ENCODE data around the gene DCPS.

Gene DCPS

GRCh38 chr11:126345759-126346585 lies 42.1 kb downstream of the DCPS start:
- DNase-seq = peak; percentile 97

DNA sequence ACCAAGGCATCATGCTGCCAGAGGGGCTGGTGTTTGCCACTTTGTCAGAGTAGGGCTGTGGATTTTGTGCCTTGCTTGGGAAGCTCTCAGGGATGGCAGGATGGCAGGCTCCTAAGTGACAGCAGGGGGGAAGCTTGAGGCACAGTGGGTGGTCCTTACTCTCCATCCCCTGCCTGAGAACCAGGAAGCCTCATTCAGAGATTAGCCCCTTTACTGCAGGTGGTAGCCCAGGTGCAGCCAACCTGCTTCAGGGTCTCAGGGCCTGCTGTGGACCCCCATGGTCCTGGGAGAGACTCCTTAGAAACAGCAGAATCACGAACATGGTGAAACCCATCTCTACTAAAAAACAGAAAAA lies 42.7 kb downstream of the DCPS start:
- no peak for DNase-seq

DNA sequence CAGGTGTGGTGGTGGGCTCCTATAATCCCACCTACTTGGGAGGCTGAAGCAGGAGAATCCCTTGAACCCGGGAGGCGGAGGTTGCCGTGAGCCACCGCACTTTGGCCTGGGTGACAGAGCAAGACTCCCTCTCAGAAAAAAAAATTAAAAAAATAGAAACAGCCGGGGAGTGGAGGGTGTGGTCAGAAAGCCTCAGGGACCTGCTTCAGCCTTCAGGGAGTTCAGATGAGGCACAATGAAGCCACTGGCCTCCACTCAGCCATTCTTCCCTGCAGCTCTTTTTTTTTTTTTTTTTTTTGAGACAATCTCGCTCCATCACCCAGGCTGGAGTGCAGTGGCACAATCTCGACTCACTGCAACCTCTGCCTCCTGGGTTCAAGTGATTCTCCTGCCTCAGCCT lies 43.1 kb downstream of the DCPS start:
- DNase-seq = peak; percentile 61

GRCh38 chr11:126347751-126348668 lies 44.1 kb downstream of the DCPS start:
- DNase-seq = peak; percentile 71

GRCh38 chr11:126348806-126349582 lies 45.1 kb downstream of the DCPS start:
- no peak for DNase-seq

- peak; percentile 69 for DNase-seq
Measured at GRCh38 chr11:126350836-126351235, 47.0 kb downstream of the DCPS start.

GRCh38 chr11:126352163-126352562 lies 48.3 kb downstream of the DCPS start:
- no peak for DNase-seq

GRCh38 chr11:126352934-126353801 lies 49.3 kb downstream of the DCPS start:
- DNase-seq = peak; percentile 93

DNA sequence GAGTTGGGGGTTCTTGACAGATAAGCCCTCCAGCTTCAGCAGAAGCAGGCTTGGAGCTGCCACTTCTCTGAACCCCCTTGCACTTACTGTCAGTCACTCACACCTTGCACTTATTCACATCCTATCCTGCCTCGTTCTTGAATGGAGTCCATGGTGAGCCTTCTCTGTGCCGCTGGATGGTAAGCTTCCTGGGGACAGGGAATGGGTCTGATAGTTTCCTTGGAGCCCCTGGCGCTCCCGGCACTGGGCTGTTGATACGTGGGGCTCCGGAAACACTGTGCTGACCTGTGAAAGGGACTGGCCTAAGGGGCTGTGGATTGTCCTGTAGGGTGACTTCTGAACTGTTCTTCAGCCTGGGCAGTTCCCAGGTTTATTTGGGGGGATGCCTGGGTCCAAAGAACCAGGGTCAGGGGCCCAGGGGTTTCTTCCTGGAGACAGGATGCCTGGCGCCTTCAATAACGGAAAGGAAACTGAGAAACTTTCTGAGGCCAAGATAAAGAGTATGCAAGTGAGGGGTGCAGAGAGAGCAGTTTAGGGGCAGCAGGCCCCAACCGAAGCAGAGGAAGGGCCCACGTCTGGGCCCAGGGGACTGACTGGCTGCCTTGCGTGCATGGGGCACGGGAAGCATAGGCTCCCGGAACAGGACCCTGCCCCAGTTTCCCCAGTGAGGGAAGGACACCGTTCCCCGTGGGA lies 50.9 kb downstream of the DCPS start:
- peak; percentile 48 for DNase-seq

GRCh38 chr11:126355324-126355925 lies 51.6 kb downstream of the DCPS start, which contains the start of gene ST3GAL4:
Gene ST3GAL4, plus strand, starts transcription at chr11:126355686. Its CDS starts 50,470 bp downstream, at chr11:126406156.
- peak; percentile 85 for DNase-seq

DNA sequence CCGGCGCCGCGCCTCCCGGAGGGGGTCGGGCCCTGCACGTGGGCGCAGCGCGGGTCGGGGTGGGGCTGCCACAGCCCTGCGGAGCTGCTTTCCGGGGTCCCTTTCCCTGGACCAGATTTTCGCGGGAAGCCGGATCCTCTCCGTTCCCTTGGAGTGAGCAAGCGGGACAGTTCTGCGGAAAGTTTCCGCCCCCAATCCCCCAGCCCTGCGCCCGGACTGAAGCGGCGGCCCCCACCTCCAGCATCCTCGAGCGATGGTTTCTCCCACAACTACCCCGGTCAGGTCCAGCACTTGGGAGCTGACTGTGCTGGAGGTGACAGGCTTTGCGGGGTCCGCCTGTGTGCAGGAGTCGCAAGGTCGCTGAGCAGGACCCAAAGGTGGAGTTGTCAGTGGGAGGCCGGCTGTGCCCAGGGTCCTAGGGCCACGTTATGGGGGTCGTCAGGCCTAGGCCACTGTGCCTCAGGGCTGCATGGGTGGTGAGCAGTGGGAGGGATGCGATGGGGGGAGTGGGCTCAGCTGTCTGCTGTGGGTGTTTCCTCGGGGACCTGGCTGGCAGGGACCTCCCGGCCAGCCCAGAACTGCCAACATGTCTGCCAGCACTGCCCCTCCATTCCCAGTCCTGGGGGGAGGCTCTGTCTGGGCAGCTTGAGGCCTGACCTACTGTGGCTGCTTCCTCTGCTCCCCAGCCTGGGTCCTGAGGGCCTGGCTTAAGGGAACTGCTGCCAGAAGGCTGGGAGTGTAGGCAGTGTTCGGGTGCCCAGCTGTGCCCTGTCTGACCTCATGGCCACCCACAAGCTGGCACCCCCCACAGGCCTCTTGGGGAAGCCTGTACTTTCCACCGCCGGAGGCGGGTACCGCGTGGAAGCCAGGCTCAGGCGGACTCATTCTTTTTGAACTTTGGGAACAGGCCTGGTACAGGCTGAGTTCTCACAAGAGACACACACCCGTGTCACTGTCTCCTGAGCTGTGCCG lies 52.4 kb downstream of the DCPS start:
- DNase-seq = peak; percentile 57

DNA sequence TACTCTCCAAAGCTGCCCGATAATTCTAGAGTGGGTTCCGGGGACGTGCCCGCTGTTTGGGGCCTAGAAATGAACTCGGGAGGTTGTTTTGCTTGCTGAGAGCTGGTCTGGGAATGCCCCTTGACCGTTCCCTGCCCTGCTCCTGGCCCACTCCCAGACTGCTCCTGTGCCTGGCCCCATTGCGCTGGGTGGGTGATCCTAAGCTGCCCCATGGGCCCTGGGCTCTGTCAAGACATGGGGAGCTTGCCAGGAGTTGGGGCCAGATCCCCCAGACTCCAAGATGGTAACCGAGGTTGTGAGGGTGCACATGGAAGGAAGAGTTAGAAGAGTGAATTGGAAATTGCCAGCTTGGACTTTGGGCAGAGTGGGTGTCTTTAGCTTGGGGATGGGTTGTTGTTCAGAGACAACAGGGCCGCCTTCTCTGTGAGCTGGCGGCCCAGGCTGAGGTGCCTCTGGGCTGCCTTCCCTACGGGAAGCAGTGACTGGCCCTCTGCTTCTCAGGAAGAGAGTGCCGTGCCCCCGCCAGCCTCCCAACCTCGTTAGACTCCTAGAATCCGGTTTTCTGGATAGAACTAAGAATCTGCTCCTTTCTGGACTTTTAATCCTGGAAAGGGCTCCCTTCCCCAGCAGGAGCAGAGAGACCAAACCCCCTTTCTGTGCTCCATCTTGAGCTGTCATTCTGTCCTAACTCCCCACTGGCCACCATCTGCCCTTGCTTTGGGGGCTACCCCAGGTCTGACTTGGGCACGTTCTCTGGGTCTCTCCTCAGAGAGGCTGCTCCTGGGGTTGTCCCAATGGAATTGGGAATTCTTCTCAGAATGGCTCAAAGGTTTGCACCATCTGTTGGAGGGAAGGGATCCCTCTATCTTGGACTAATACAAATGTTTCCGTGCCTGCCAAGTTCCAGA lies 53.4 kb downstream of the DCPS start:
- no peak for DNase-seq

DNA sequence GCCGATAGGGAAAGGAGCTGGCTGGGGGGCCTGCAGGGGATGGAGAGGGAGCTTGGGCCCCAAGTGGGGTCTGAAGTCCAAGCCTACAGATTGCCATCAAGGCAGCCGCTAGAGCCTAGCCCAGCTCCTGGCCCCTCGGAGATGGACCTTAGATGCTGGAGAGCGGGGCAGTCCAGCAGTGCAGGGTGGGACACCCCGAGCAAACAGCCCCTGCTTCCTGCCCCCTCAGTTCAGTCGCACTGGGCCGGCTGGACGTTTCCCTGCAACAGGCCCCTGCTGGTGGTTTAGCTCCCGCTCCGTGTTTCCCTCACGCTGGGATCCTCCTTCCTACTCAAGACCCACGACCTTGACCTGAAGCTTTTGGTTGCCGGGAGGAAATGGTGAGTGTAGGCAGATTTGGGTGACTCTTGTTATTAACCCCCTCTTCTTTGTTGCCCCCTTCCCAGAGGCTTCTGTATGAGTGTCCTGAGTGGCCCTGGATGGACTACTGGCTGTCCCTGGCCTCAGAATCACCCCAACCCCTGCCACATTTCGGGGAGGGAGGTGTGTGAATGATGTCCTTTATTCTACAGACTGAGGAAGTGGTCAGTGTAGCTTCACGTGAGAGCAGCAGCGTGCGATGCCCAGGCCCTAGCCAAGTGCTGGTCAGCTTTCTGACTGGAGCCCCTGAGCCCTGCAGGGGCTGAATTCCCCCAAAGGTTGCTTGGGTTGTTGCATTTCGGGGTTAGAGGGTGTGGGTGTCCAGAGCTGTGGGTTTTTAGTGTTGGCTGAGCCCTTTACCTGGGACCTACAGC lies 54.3 kb downstream of the DCPS start:
- no peak for DNase-seq

GRCh38 chr11:126358763-126359160 lies 54.9 kb downstream of the DCPS start:
- DNase-seq = no peak

DNA sequence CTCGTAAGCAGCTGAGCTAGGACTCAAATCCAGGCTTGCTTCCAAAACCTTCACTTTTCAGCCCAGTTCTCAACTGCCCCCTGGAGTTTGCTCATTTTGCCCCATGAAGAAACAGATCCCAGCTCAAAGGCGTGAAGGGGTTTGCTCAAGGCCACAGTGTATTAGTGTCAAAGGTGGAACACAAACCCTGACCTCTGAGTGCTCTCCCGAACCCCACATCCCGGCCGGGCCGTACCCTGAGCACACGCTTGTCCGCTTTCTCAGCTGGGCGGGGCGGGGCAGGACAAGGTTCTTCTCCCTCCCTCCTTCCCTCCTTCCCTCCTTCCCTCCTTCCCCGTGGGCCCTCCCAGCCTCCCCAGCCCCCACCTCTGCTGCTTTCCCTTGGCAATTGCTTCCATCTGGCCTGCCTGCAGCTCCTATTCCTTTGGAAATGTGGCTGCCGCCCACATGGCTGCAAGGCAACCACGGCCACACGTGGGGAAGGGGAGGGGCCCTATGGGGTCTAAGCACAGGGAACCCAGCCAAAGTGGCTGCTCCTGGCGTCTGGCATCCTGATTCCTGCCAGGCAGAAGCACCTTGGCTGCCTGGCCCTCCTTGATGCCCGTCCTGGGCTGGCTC lies 55.7 kb downstream of the DCPS start:
- DNase-seq = no peak

GRCh38 chr11:126360049-126360446 lies 56.2 kb downstream of the DCPS start:
- no peak for DNase-seq

DNA sequence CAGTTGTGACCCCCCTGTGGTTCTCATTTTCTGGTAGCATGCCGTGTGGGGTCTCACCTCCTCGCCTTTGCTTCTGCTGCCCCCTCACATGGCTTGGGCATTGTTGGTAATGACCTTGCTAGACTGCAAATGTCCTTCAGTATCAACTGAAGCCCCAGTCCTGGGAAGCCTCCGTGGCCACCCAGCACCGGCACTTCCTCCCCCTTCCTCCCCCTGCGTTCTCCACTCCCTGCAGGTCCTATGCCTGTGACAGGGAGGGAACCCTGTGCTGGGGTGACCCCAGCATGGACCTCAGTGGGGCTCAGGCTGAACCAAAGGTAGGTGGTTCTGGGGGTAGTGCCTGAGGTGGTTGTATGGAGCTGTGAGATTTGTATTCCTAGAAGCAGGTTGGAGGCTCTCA lies 57.5 kb downstream of the DCPS start:
- DNase-seq = no peak

Measured in hematopoietic multipotent progenitor cell treated with erythropoietin and hydrocortisone succinate and interleukin-3 and kit ligand, for 6 days (in vitro differentiated cells).